HG03025 (cell line): Measurements from ENCODE around the gene LCK.
A peak's percentile ranks its signal among the peaks of the same experiment; 100 is the strongest.
"Not testable (repeated sequence)": the region's sequence is repeated elsewhere in the genome, so short reads cannot be mapped to it uniquely, and the experiment has no call there.

Source experiments
- ATAC-seq: cut with Tn5 transposase; IDR thresholded peaks from one replicate; pipeline ENCODE4 v1.9.1; 2021; ENCODE audit warnings: mild to moderate bottlenecking, moderate library complexity; ENCODE audit not compliant: unreplicated experiment, low FRiP score

The LCK gene

GRCh38 chr1:32272557-32273390 lies 21.7 kb downstream of the LCK start:
- ATAC-seq: no peak

GRCh38 chr1:32273391-32274208 lies 22.5 kb downstream of the LCK start:
- no peak for ATAC-seq

GRCh38 chr1:32274646-32275340 lies 23.7 kb downstream of the LCK start:
- ATAC-seq: no peak

GRCh38 chr1:32275424-32275823 lies 24.4 kb downstream of the LCK start:
- ATAC-seq: no peak

- ATAC-seq: no peak
These were observed 25.1 kb downstream of the LCK start for GRCh38 chr1:32276032-32276782.

GRCh38 chr1:32284777-32285176 lies 33.7 kb downstream of the LCK start:
- ATAC-seq: not testable (repeated sequence)

- ATAC-seq: no peak
These were observed 34.6 kb downstream of the LCK start for GRCh38 chr1:32285658-32286057.

GRCh38 chr1:32286763-32287162 lies 35.7 kb downstream of the LCK start:
- no peak for ATAC-seq

- no peak for ATAC-seq
These were observed 38.2 kb downstream of the LCK start for GRCh38 chr1:32289256-32289655.

- ATAC-seq: no peak
These were observed 40.2 kb downstream of the LCK start for GRCh38 chr1:32291145-32291707.

- ATAC-seq: peak; percentile 88
These were observed 40.9 kb downstream of the LCK start, which contains the start of gene HDAC1 for GRCh38 chr1:32291708-32292538. HDAC1 (plus strand) TSS chr1:32292083; CDS start chr1:32292170, 87 bp downstream.

- not testable (repeated sequence) for ATAC-seq
These were observed 47.1 kb downstream of the LCK start for GRCh38 chr1:32298211-32298610.

GRCh38 chr1:32299327-32299726 lies 48.3 kb downstream of the LCK start:
- no peak for ATAC-seq

GRCh38 chr1:32303358-32303757 lies 52.3 kb downstream of the LCK start:
- ATAC-seq: no peak

- ATAC-seq: no peak
These were observed 53.0 kb downstream of the LCK start for GRCh38 chr1:32303997-32304622.

- ATAC-seq: no peak
These were observed 54.2 kb downstream of the LCK start for GRCh38 chr1:32305310-32305709.

GRCh38 chr1:32307324-32307723 lies 56.3 kb downstream of the LCK start:
- ATAC-seq: no peak

- ATAC-seq: no peak
These were observed 58.9 kb downstream of the LCK start for GRCh38 chr1:32309960-32310359.
